Sigmoid colon (tissue), 7 donors: ENCODE results near the gene CCDC85A. TPM values are rescaled to one million over a fixed set of nuclear protein-coding genes. Genes with fewer than 3 reads are reported as not detected.

Experiments
- DNase-seq: peaks from one replicate; pipeline ENCODE4 v3.0.0-alpha.2; 2019
- H3K27ac ChIP-seq, 4 donors: fragments of 200-600 bp; sonication (generic); one replicate each; pipeline ENCODE4 v1.5.1; 2016 to 2019; ENCODE audit warnings: mild to moderate bottlenecking in 1 of 4
- H3K27me3 ChIP-seq, 3 donors: fragments of 200-600 bp; sonication (generic); one replicate each; pipeline ENCODE4 v1.5.1; 2019; ENCODE audit warnings: mild to moderate bottlenecking in 1 of 3
- H3K36me3 ChIP-seq, 4 donors: fragments of 200-600 bp; sonication (generic); one replicate each; pipeline ENCODE4 v1.5.1; 2016 to 2019
- H3K4me1 ChIP-seq, 4 donors: fragments of 200-600 bp; sonication (generic); one replicate each; pipeline ENCODE4 v1.5.1; 2017 to 2019
- H3K4me3 ChIP-seq, 4 donors: fragments of 200-600 bp; sonication (generic); one replicate each; pipeline ENCODE4 v1.5.1; 2017 to 2019; ENCODE audit warnings: mild to moderate bottlenecking in 2 of 4, moderate library complexity in 1 of 4
- H3K9me3 ChIP-seq, 4 donors: fragments of 200-600 bp in 3 of 4; sonication (generic) in 3 of 4; one replicate each; pipeline versions ENCODE4 v1.5.1 to v1.6.1; 2013 to 2019
- CTCF ChIP-seq, 4 experiments: fragments of 450-650 bp in 3 of 4; fragments of 200-600 bp in 1 of 4; IDR thresholded peaks; one replicate each; pipeline ENCODE4 v1.5.1; 2016 to 2019; ENCODE audit warnings: antibody characterized with exemption in 4 of 4, mild to moderate bottlenecking in 3 of 4, moderate library complexity in 2 of 4
- EP300 ChIP-seq, 4 donors: sonication (generic); formaldehyde crosslinking; IDR thresholded peaks; one replicate each; pipeline ENCODE4 v1.6.1; 2017; ENCODE audit warnings: antibody characterized with exemption in 4 of 4
- POLR2A ChIP-seq, 2 donors: fragments of 450-650 bp; IDR thresholded peaks; one replicate each; pipeline ENCODE4 v1.6.1; 2016; ENCODE audit warnings: antibody characterized with exemption in 2 of 2, mild to moderate bottlenecking in 2 of 2, moderate library complexity in 2 of 2
- POLR2AphosphoS5 ChIP-seq, 4 donors: sonication (generic); formaldehyde crosslinking; IDR thresholded peaks; one replicate each; pipeline ENCODE4 v1.6.1; 2017; ENCODE audit warnings: antibody characterized with exemption in 4 of 4
- WGBS, 2 donors: extraction: QIAGEN DNeasy Blood & Tissue Kit; methylation state at CpG; one replicate each; pipeline ENCODE4 v1.1.7; 2013; 5-methylcytosine and 5-hydroxymethylcytosine counted together
- intact Hi-C: fragments of 100-400 bp; cut with DNase I; formaldehyde crosslinking; loops from one replicate; pipeline ENCODE4 v1.15.1; 2023
- polyA plus RNA-seq, 3 donors: library from polyadenylated mRNA; stranded (reverse); fragments of 200-250 nt; gene quantifications; one replicate each; pipeline ENCODE4 v1.2.3, GENCODE V29; 2013
- total RNA-seq, 4 donors: library from RNA; depleted of rRNA; stranded (reverse); fragments of >200 nt; gene quantifications; one replicate each; pipeline ENCODE4 v1.1.0, GENCODE V29; 2016
- donor health status: healthy with polysubstance abuse.
- donor health status: Bipolar disorder and iron deficiency.
- donor health status: healthy.

CCDC85A gene
- total and polyA plus RNA-seq, 7 donors, result 0.58 to 8.2 (median 3.5) TPM; not detected in 2

DNA sequence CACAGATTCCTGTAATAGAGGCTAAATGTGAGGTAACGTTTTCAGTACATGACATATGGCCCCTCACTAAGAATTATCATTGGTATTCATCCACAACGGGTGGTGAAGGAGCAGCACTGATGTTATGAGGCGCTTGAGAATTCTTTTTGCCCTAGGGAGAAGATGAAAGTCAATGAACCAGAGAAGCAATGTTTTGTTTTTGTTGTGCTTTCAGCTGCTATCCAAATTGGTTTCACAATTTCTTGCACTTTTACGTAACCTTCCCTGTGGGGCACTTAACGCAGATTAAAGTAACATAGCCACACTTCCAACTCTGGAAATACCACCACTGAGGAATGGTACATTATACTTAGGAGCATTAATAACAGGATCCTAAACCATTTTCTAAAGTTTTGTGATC lies 13.3 kb upstream of the CCDC85A start:
- H3K4me1 ChIP-seq, result no peaks in the 10 kb centered on the region
- intact Hi-C loops, result no loop called here
- no peak for DNase-seq

DNA sequence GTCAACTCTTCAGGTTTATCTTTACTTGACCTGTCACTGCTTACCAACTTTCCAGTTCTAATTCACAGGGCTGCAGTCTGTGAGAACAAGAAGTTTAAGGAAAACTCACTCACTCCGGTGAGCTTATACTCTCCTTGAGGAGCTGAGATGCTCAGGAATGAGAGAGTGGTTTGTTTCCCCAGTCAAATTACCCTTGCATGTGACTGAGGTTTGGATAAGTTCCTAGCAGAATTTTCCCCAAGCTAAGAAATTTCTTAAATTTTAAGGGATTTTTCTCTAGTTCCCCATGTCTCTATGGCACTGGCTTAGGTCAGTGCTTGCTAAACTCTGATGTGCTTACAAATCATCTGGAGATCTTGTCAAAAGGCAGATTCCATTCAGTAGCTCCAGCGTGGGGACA lies 12.8 kb upstream of the CCDC85A start:
- no peak overlapping the region for H3K27ac ChIP-seq
- WGBS, 2 donors, result 45 to 46% methylated on average over 2 of the region's 2 CpGs
- H3K4me3 ChIP-seq, result no peak overlapping the region
- intact Hi-C loops, result no loop called here
- no peak for DNase-seq
- no peaks in the 10 kb centered on the region for H3K36me3 ChIP-seq
- no peaks in the 10 kb centered on the region for H3K27me3 ChIP-seq
- TF ChIP-seq CTCF (IDR thresholded peaks at IDR 0.05), result no peak
- no peak for TF ChIP-seq EP300 (IDR thresholded peaks at IDR 0.05)
- H3K9me3 ChIP-seq, result no peaks in the 10 kb centered on the region
- H3K4me1 ChIP-seq, result no peaks in the 10 kb centered on the region

More for the DNA sequence above, 13.3 kb upstream of the CCDC85A start:
- Histone ChIP-seq H3K4me3 (no peak overlapping the region), H3K36me3 (no peaks in the 10 kb centered on the region), H3K27ac (no peak overlapping the region), H3K9me3 (no peaks in the 10 kb centered on the region), H3K27me3 (no peaks in the 10 kb centered on the region)
- WGBS, 2 donors, result 78 to 80% methylated on average over 5 of the region's 5 CpGs
- no peak for TF ChIP-seq EP300 (IDR thresholded peaks at IDR 0.05)

DNA sequence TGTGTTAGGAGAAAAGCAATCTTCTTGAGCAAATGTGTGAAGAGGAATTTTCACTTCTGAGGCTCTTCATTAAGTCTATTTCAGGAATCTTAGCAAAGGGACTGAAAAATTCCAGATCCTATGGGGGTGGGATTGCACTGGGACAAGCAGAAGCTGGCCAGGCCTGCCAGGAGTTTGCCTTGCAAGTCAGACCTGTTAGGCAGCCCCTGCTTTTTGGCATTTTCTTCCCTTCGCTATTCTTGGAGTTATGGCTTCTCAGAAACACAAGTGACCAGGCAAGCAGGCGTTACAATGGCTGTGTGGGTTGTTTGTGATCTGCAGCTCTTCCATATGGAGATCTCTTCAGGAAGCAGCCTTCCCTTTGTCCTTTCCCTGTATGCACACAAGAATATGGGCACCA lies 8.0 kb upstream of the CCDC85A start:
- H3K27me3 ChIP-seq, result peaks cover 0 to 15% (median 0%) of the 10 kb centered on the region in 3 donors

DNA sequence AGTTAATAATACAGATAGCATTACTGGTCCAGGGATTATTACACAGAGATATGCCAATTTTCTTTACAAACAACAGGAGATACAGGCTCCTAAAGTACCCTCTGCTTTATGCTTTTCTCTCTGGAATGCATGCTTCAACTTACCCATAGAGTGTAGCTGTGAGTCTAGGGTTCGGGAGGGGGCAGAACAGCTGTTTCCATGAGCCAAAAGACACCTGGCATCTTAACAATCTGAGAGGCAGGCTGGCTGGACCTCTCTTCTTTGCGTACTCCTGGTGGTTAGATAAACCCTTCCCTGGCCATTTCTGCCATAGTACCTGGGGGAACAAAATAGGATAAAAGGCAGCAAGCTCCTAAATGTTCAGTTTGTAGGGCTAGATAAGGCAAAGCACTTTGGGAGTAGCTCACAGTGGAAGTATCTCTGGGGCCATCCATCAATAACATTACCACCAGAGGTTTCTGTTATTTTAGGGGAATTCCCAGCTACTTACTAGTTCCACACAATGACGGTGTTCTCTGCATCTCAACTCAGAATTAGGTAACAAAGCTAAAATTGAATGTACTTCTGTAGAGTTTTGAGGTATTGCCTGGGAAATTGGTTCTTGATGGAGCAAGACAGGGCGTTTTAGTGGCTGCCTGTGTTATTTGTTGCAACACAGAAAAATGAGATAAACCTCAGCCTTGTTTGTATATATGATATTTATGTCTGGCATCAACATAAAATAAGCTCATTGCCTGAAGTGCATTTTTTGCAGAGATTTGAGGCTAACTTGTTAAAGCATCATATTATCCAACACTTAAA lies 6.2 kb upstream of the CCDC85A start:
- Histone ChIP-seq H3K9me3 (no peaks in the 10 kb centered on the region), H3K36me3 (no peaks in the 10 kb centered on the region), H3K27me3 (peaks cover 0 to 29% (median 6%) of the 10 kb centered on the region in 3 donors), H3K4me3 (no peak overlapping the region), H3K4me1 (no peaks in the 10 kb centered on the region), H3K27ac (no peak overlapping the region)
- intact Hi-C loops, result no loop called here
- DNase-seq, result no peak
- TF ChIP-seq CTCF (IDR thresholded peaks at IDR 0.05) (no peak), POLR2A (IDR thresholded peaks at IDR 0.05) (no peak), EP300 (IDR thresholded peaks at IDR 0.05) (no peak), POLR2AphosphoS5 (IDR thresholded peaks at IDR 0.05) (no peak)
- 33 to 49% methylated on average over 4 of the region's 4 CpGs for WGBS, 2 donors

More for the DNA sequence above, 8.0 kb upstream of the CCDC85A start:
- intact Hi-C loops, result no loop called here
- no peak for DNase-seq
- 67 to 75% methylated on average over 2 of the region's 2 CpGs for WGBS, 2 donors
- Histone ChIP-seq H3K4me3 (no peak overlapping the region), H3K27ac (no peak overlapping the region), H3K4me1 (no peaks in the 10 kb centered on the region), H3K36me3 (no peaks in the 10 kb centered on the region), H3K9me3 (no peaks in the 10 kb centered on the region)
- TF ChIP-seq CTCF (IDR thresholded peaks at IDR 0.05), result no peak
- no peak for TF ChIP-seq POLR2A (IDR thresholded peaks at IDR 0.05)
- no peak for TF ChIP-seq EP300 (IDR thresholded peaks at IDR 0.05)
- no peak for TF ChIP-seq POLR2AphosphoS5 (IDR thresholded peaks at IDR 0.05)

GRCh38 chr2:56179931-56180330 lies 3.9 kb upstream of the CCDC85A start:
- WGBS, 2 donors, result 75 to 85% methylated on average over 5 of the region's 5 CpGs
- DNase-seq, result no peak

More at GRCh38 chr2:56179931-56180330, 3.9 kb upstream of the CCDC85A start:
- Histone ChIP-seq H3K4me3 (no peak overlapping the region), H3K4me1 (peaks cover 0 to 19% (median 13%) of the 10 kb centered on the region in 4 donors), H3K36me3 (no peaks in the 10 kb centered on the region), H3K9me3 (no peaks in the 10 kb centered on the region), H3K27me3 (peaks cover 10 to 51% (median 23%) of the 10 kb centered on the region in 3 donors), H3K27ac (no peak overlapping the region)
- intact Hi-C loops, result loop anchor here (5.0 kb wide), 1 partner anchor 1337 kb away; no protein-coding TSS in a partner anchor
- TF ChIP-seq POLR2A (IDR thresholded peaks at IDR 0.05) (no peak), POLR2AphosphoS5 (IDR thresholded peaks at IDR 0.05) (no peak), CTCF (IDR thresholded peaks at IDR 0.05) (no peak), EP300 (IDR thresholded peaks at IDR 0.05) (no peak)
